ENCODE data around the gene ITSN1.
"Not testable (repeated sequence)": the region's sequence is repeated elsewhere in the genome, so short reads cannot be mapped to it uniquely, and the experiment has no call there.

Gene ITSN1

GRCh38 chr21:33622253-33622652 lies 20.0 kb upstream of the ITSN1 start:
- Histone ChIP-seq H3K27ac (ENCODE audit: low read depth, low read length) (no peak overlapping the region), H3K4me1 (ENCODE audit: control insufficient read depth, low read length) (no peaks in the 10 kb centered on the region), H3K4me3 (ENCODE audit: low read length) (no peak overlapping the region), H3K4me2 (ENCODE audit: low read length) (no peak overlapping the region), H3F3A (ENCODE audit: control insufficient read depth, insufficient read depth) (no peaks in the 10 kb centered on the region), H3K9me3 (ENCODE audit: control insufficient read depth, insufficient read depth, low read length) (no peaks in the 10 kb centered on the region), H3K9me2 (replicated peaks; ENCODE audit: control insufficient read depth, low read length) (no peaks in the 10 kb centered on the region), H3K79me2 (ENCODE audit: control insufficient read depth, low read length) (no peaks in the 10 kb centered on the region), H3K36me3 (ENCODE audit: control insufficient read depth, low read length) (peaks cover 23% of the 10 kb centered on the region), H4K20me1 (ENCODE audit: control insufficient read depth, insufficient read depth, low read depth, low read length) (no peaks in the 10 kb centered on the region), H3K27me3 (ENCODE audit: control insufficient read depth, low read length) (no peaks in the 10 kb centered on the region)
- TF ChIP-seq EZH2phosphoT487 (IDR thresholded peaks at IDR 0.05; ENCODE audit: borderline replicate concordance, low read length), result no peak
- TF ChIP-seq CTCF (IDR thresholded peaks at IDR 0.05; ENCODE audit: low read depth, low read length, poor library complexity, severe bottlenecking), result no peak

GRCh38 chr21:33626151-33626550 lies 16.1 kb upstream of the ITSN1 start:
- H3K79me2 ChIP-seq (ENCODE audit: control insufficient read depth, low read length); H3K27me3 ChIP-seq (ENCODE audit: control insufficient read depth, low read length): not testable (repeated sequence)
- H3K36me3 ChIP-seq (ENCODE audit: control insufficient read depth, low read length), result peaks cover 25% of the 10 kb centered on the region

GRCh38 chr21:33634254-33634653 lies 8.0 kb upstream of the ITSN1 start:
- Histone ChIP-seq H3K9me3 (ENCODE audit: control insufficient read depth, insufficient read depth, low read length) (no peaks in the 10 kb centered on the region), H3K9me2 (replicated peaks; ENCODE audit: control insufficient read depth, low read length) (no peaks in the 10 kb centered on the region), H3K27ac (ENCODE audit: low read depth, low read length) (no peak overlapping the region), H4K20me1 (ENCODE audit: control insufficient read depth, insufficient read depth, low read depth, low read length) (no peaks in the 10 kb centered on the region), H3K79me2 (ENCODE audit: control insufficient read depth, low read length) (peaks cover 30% of the 10 kb centered on the region), H3K4me3 (ENCODE audit: low read length) (no peak overlapping the region), H3K4me1 (ENCODE audit: control insufficient read depth, low read length) (no peaks in the 10 kb centered on the region), H3F3A (ENCODE audit: control insufficient read depth, insufficient read depth) (no peaks in the 10 kb centered on the region), H3K27me3 (ENCODE audit: control insufficient read depth, low read length) (no peaks in the 10 kb centered on the region), H3K36me3 (ENCODE audit: control insufficient read depth, low read length) (peaks cover 14% of the 10 kb centered on the region), H3K4me2 (ENCODE audit: low read length) (no peak overlapping the region)
- no peak for TF ChIP-seq EZH2phosphoT487 (IDR thresholded peaks at IDR 0.05; ENCODE audit: borderline replicate concordance, low read length)
- no peak for TF ChIP-seq CTCF (IDR thresholded peaks at IDR 0.05; ENCODE audit: low read depth, low read length, poor library complexity, severe bottlenecking)

More at GRCh38 chr21:33626151-33626550, 16.1 kb upstream of the ITSN1 start:
- H3K4me3 ChIP-seq (ENCODE audit: low read length); H3K4me1 ChIP-seq (ENCODE audit: control insufficient read depth, low read length); H3K9me2 ChIP-seq (replicated peaks; ENCODE audit: control insufficient read depth, low read length); H3F3A ChIP-seq (ENCODE audit: control insufficient read depth, insufficient read depth); H3K27ac ChIP-seq (ENCODE audit: low read depth, low read length); H4K20me1 ChIP-seq (ENCODE audit: control insufficient read depth, insufficient read depth, low read depth, low read length); H3K4me2 ChIP-seq (ENCODE audit: low read length); H3K9me3 ChIP-seq (ENCODE audit: control insufficient read depth, insufficient read depth, low read length): not testable (repeated sequence)

GRCh38 chr21:33640697-33641351 lies 1.5 kb upstream of the ITSN1 start:
- Histone ChIP-seq H3F3A (ENCODE audit: control insufficient read depth, insufficient read depth) (peaks cover 4% of the 10 kb centered on the region; the same call in 1 of the 2 replicates), H3K4me2 (ENCODE audit: low read length) (peak overlapping the region; percentile 96), H4K20me1 (ENCODE audit: control insufficient read depth, insufficient read depth, low read depth, low read length) (no peaks in the 10 kb centered on the region), H3K4me3 (ENCODE audit: low read length) (peak overlapping the region; percentile 73), H3K27ac (ENCODE audit: low read depth, low read length) (peak overlapping the region; percentile 1; the same call in 1 of the 2 replicates), H3K79me2 (ENCODE audit: control insufficient read depth, low read length) (peaks cover 68% of the 10 kb centered on the region), H3K36me3 (ENCODE audit: control insufficient read depth, low read length) (no peaks in the 10 kb centered on the region), H3K9me2 (replicated peaks; ENCODE audit: control insufficient read depth, low read length) (no peaks in the 10 kb centered on the region), H3K9me3 (ENCODE audit: control insufficient read depth, insufficient read depth, low read length) (no peaks in the 10 kb centered on the region), H3K27me3 (ENCODE audit: control insufficient read depth, low read length) (peaks cover 5% of the 10 kb centered on the region), H3K4me1 (ENCODE audit: control insufficient read depth, low read length) (peaks cover 15% of the 10 kb centered on the region)
- TF ChIP-seq CTCF (IDR thresholded peaks at IDR 0.05; ENCODE audit: low read depth, low read length, poor library complexity, severe bottlenecking) (no peak), EZH2phosphoT487 (IDR thresholded peaks at IDR 0.05; ENCODE audit: borderline replicate concordance, low read length) (no peak)

Measured in DOHH2 (cell line).